ENCODE results near the gene GABARAPL2. TPM values are rescaled to one million over a fixed set of nuclear protein-coding genes. Genes with fewer than 3 reads are reported as not detected.

GABARAPL2 gene
- total and polyA plus RNA-seq, 9 donors = 77.9 to 195 (median 109) TPM

DNA sequence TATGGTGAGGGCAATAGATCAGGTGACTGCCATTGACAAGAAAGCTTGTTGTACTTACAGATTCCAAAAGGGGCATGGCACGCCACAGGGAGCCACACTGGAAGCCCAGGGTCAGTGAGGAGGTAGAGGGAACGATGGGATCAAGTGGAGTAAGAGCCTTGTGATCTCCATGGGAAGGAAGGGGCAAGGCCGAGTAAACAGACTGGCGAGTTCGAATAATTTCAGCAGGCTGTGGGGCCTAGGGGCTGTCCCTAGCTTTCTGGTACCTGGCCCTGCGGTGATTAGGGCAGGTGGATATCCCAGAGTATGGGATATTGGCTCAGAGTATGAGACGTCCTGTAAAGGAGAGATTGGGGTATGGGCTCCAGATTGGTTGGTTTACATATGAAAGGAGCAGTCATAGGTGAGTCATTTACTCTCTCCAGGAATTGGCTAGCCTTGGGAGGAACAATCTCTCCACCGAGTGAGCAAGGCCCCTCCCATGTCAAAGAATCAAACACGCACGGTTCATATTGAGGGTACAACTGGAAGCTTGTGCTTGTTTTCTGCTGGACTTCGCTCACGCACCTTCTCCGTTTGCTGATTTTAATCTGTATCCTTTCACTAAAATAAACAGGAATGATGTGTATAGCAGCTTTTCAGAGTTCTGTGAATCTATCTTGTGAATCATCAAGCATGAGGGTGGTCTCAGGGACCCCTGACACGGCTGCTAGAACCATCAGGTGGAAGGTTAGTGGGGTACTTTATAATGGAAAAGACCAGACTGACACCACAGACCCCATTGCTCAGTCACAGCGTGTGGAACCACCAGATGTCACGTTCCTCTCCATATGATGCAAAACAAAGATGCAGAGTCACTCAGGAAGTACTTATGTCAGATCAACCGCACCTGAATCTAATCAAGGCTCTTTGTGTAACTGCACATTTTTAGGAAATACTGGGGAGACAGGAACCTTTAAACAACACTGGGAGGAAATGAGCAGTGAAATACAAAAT, 27.9 kb downstream of the GABARAPL2 start:
- WGBS, 3 donors = 79 to 82% (median 82%) methylated on average over 17 of the region's 17 CpGs
- Histone ChIP-seq H3K36me3 (no peaks in the 10 kb centered on the region), H3K27me3 (no peaks in the 10 kb centered on the region), H3K4me1 (ENCODE audit: insufficient read depth) (no peaks in the 10 kb centered on the region), H3K9me3 (no peaks in the 10 kb centered on the region), H3K27ac (no peak overlapping the region), H3K4me3 (no peak overlapping the region)
- intact Hi-C loops (cut with DNase I) = no loop called here
- TF ChIP-seq, protein P1, sequence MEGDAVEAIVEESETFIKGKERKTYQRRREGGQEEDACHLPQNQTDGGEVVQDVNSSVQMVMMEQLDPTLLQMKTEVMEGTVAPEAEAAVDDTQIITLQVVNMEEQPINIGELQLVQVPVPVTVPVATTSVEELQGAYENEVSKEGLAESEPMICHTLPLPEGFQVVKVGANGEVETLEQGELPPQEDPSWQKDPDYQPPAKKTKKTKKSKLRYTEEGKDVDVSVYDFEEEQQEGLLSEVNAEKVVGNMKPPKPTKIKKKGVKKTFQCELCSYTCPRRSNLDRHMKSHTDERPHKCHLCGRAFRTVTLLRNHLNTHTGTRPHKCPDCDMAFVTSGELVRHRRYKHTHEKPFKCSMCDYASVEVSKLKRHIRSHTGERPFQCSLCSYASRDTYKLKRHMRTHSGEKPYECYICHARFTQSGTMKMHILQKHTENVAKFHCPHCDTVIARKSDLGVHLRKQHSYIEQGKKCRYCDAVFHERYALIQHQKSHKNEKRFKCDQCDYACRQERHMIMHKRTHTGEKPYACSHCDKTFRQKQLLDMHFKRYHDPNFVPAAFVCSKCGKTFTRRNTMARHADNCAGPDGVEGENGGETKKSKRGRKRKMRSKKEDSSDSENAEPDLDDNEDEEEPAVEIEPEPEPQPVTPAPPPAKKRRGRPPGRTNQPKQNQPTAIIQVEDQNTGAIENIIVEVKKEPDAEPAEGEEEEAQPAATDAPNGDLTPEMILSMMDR (IDR thresholded peaks at IDR 0.05) = no peak
- TF ChIP-seq EP300 (IDR thresholded peaks at IDR 0.05) = no peak
- no peak for TF ChIP-seq POLR2A (IDR thresholded peaks at IDR 0.05)
- DNase-seq = no peak

DNA sequence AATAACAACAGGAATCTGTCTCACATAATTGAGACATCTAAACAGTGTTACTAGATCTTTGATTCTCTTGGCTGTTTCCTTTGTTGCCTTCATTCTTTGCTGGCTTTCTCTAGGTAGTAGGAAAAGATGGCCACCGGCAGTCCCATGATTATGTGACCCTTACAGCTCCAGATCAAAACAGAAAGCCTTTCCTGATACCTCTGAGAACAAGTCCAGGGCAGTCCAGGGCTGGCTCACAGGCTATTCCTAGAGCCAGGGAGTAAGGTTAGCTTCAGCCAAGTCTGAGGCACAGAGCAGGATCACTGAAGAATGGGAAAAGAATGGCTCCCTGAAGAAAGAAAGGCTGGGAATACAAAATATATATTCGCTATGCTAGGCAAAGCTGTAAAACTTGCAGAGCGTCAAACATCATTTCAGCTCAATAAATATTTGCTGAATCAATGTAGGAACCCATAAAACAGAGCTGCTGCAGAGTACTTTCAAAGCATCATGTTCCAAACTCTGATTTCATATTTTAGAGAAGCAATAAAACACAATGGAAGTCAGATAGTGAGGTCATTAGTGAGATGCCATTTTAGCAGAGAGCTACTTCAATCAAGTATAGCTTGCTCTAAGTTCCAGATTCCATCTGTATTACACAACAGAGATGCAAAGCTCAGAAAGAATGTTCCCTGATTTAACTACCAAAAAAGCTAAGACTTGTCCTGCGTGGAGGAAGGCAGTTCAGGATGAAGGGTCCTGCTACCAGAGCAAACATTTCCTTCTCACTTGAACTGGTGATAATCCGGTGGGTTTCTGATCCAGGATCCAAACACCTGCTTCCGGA, 33.5 kb downstream of the GABARAPL2 start:
- Histone ChIP-seq H3K27ac (no peak overlapping the region), H3K27me3 (no peaks in the 10 kb centered on the region), H3K36me3 (peaks cover 3% of the 10 kb centered on the region), H3K4me1 (ENCODE audit: insufficient read depth) (no peaks in the 10 kb centered on the region), H3K9me3 (no peaks in the 10 kb centered on the region), H3K4me3 (no peak overlapping the region)
- intact Hi-C loops (cut with DNase I) = loop anchor here in 1 of 4 donors (5.0 kb wide), 1 partner anchor 1467 kb away; no protein-coding TSS in a partner anchor
- no peak for TF ChIP-seq POLR2A (IDR thresholded peaks at IDR 0.05)
- TF ChIP-seq, protein P1 (IDR thresholded peaks at IDR 0.05) = no peak
- no peak for TF ChIP-seq EP300 (IDR thresholded peaks at IDR 0.05)
- DNase-seq = no peak
- 88 to 96% (median 95%) methylated on average over 6 of the region's 6 CpGs for WGBS, 3 donors

DNA sequence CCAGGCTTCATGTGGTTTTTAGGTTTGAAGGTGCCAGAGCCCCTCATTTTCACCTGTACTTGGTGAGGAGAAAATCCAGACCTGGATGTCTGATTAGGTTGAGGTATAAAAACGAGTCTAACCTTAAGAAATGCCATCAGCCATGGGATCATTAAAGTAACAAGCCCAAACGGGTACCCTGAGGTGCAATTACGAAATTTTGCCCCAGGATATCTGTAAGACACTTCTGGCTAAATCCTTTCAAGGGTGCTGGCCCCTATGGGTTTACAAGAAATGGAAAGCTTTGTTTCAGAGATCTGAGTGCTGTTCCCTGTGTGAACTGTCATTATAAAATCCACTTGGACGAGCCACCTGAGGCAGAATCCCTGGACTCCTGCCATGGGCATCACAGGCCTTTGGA, 37.1 kb downstream of the GABARAPL2 start:
- 90 to 98% (median 91%) methylated on average over 4 of the region's 4 CpGs for WGBS, 3 donors
- no peaks in the 10 kb centered on the region for H3K4me1 ChIP-seq (ENCODE audit: insufficient read depth)
- H3K4me3 ChIP-seq = no peak overlapping the region
- H3K9me3 ChIP-seq = no peaks in the 10 kb centered on the region
- TF ChIP-seq EP300 (IDR thresholded peaks at IDR 0.05) (no peak), POLR2A (IDR thresholded peaks at IDR 0.05) (no peak)
- TF ChIP-seq, protein P1 (IDR thresholded peaks at IDR 0.05) = no peak
- no peak for DNase-seq
- H3K27me3 ChIP-seq = no peaks in the 10 kb centered on the region
- H3K36me3 ChIP-seq = peaks cover 3% of the 10 kb centered on the region
- H3K27ac ChIP-seq = no peak overlapping the region
- intact Hi-C loops (cut with DNase I) = no loop called here

DNA sequence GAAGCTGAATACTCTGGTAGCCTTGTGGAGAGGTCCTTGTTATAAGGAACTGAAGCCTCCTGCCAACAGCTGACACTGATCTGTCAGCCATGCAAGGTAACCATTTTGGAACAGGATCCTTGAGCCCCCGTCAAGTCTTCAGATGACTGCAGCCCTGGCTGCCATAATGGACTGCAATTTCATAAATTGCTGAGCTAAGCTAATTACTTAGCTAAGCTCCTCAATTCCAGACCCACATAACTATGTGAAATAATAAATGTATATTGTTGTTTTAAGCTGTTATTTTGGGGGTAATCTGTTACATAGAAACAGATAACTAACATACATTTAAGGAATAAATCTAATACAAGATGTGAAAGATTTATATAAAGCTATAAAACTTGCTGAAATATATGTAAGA, 40.3 kb downstream of the GABARAPL2 start:
- TF ChIP-seq, protein P1 (IDR thresholded peaks at IDR 0.05) = no peak
- TF ChIP-seq EP300 (IDR thresholded peaks at IDR 0.05) = no peak
- no peak for TF ChIP-seq POLR2A (IDR thresholded peaks at IDR 0.05)
- Histone ChIP-seq H3K4me1 (ENCODE audit: insufficient read depth) (no peaks in the 10 kb centered on the region), H3K4me3 (no peak overlapping the region), H3K27me3 (no peaks in the 10 kb centered on the region), H3K36me3 (peaks cover 3% of the 10 kb centered on the region), H3K9me3 (no peaks in the 10 kb centered on the region), H3K27ac (no peak overlapping the region)
- DNase-seq = no peak
- intact Hi-C loops (cut with DNase I) = no loop called here
- 95 to 100% (median 100%) methylated on average over 1 of the region's 1 CpG for WGBS, 3 donors

Data from ovary (tissue), 9 donors.